Left lung (tissue), 10 donors: Measurements from ENCODE around the gene TMEM94. TPM values are rescaled to one million over a fixed set of nuclear protein-coding genes. Genes with fewer than 3 reads are reported as not detected.

Experiments
- ATAC-seq: fragments of 200-7000 bp; cut with Tn5 transposase; one replicate; pipeline ENCODE4 v1.9.1; 2020; ENCODE audit warnings: moderate library complexity
- DNase-seq, 4 donors: peaks; one replicate each; pipeline ENCODE4 v3.0.0-alpha.2; 2013 to 2020
- H3K27ac ChIP-seq, 2 donors: fragments of 200-600 bp; sonication (generic) in 1 of 2; one replicate each; pipeline versions ENCODE4 v1.5.0 to v1.8.0; 2020 to 2021
- H3K27me3 ChIP-seq, 2 donors: fragments of 200-600 bp; sonication (generic) in 1 of 2; one replicate each; pipeline versions ENCODE4 v1.5.0 to v1.8.0; 2020 to 2021
- H3K36me3 ChIP-seq, 2 donors: fragments of 200-600 bp; sonication (generic) in 1 of 2; one replicate each; pipeline versions ENCODE4 v1.5.0 to v1.8.0; 2020 to 2021
- H3K4me1 ChIP-seq, 2 donors: fragments of 200-600 bp; one replicate each; pipeline ENCODE4 v1.8.0; 2021
- H3K4me3 ChIP-seq, 2 donors: fragments of 200-600 bp; sonication (generic) in 1 of 2; one replicate each; pipeline versions ENCODE4 v1.5.0 to v1.8.0; 2020 to 2021; ENCODE audit warnings: mild to moderate bottlenecking in 1 of 2
- H3K9me3 ChIP-seq, 2 donors: fragments of 200-600 bp; sonication (generic) in 1 of 2; one replicate each; pipeline versions ENCODE4 v1.5.0 to v1.8.0; 2020 to 2021
- CTCF ChIP-seq, 2 donors: fragments of 200-600 bp; sonication (generic) in 1 of 2; IDR thresholded peaks; one replicate each; pipeline versions ENCODE4 v1.5.0 to v1.8.0; 2021; ENCODE audit warnings: antibody characterized with exemption in 2 of 2
- intact Hi-C, 2 donors: fragments of 100-400 bp; cut with DNase I; formaldehyde crosslinking; loops; one replicate each; pipeline versions ENCODE4 v1.11.2 to v1.14.2; 2022
- polyA plus RNA-seq, 6 donors: library from polyadenylated mRNA; unstranded; fragments of 120-200 nt; gene quantifications; one replicate each; pipeline ENCODE4 v1.2.1, GENCODE V29; 2013; ENCODE audit not compliant: insufficient read length in 6 of 6
- total RNA-seq, 2 donors: library from RNA; stranded (reverse); fragmentation: NEBNext Ultra II Directional; extraction: Animal tissue kit (Norgen Biotek cat#: 25700); gene quantifications; one replicate each; pipeline ENCODE4 v1.2.1, GENCODE V29; 2021
- donor health status: DM: no; HTN: yes; CAD: no.
- donor health status: DM: no; HTN: no; CAD: no.

Gene TMEM94
- total and polyA plus RNA-seq, 8 donors: 68.4 to 91.7 (median 77.7) TPM

- Histone ChIP-seq H3K27me3 (no peaks in the 10 kb centered on the region), H3K9me3 (no peaks in the 10 kb centered on the region), H3K4me3 (no peak overlapping the region), H3K36me3 (peaks cover 0 to 9% of the 10 kb centered on the region in 2 donors), H3K27ac (no peak overlapping the region), H3K4me1 (peaks cover 12 to 42% of the 10 kb centered on the region in 2 donors)
- DNase-seq (peak in 1 of 4 donors; percentile 50), ATAC-seq (no peak)
- TF ChIP-seq CTCF (IDR thresholded peaks at IDR 0.05): no peak
- intact Hi-C loops: no loop called here
Measured at GRCh38 chr17:75482098-75482942, 25.9 kb downstream of the TMEM94 start.

DNA sequence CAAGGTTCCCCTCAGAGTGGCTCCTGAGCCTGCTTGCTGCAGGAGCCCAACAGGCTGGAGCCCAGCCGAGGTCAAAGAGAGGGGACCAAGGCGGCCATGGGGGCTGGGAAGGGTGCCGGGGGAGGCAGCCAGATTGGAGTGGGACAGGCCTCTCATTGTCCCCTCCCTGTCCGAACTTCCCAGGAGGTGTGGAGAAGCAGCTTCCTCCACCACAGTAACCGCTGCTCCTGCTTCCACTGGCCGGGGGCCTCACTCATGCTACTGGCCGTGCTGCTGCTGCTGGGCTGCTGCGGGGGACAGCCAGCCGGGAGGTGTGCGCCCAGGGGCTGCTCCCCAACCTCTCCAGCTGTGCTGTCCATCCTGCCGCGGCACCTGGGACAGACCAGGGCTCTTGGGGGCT lies 29.3 kb downstream of the TMEM94 start:
- H3K4me1 ChIP-seq: peaks cover 10 to 58% of the 10 kb centered on the region in 2 donors
- TF ChIP-seq CTCF (IDR thresholded peaks at IDR 0.05): no peak
- H3K27ac ChIP-seq: peak overlapping the region in 1 of 2 donors; percentile 4
- ATAC-seq: no peak
- H3K4me3 ChIP-seq: no peak overlapping the region
- intact Hi-C loops: no loop called here
- peaks cover 0 to 23% of the 10 kb centered on the region in 2 donors for H3K36me3 ChIP-seq
- peak in 1 of 4 donors; percentile 71 for DNase-seq
- no peaks in the 10 kb centered on the region for H3K27me3 ChIP-seq
- H3K9me3 ChIP-seq: no peaks in the 10 kb centered on the region

DNA sequence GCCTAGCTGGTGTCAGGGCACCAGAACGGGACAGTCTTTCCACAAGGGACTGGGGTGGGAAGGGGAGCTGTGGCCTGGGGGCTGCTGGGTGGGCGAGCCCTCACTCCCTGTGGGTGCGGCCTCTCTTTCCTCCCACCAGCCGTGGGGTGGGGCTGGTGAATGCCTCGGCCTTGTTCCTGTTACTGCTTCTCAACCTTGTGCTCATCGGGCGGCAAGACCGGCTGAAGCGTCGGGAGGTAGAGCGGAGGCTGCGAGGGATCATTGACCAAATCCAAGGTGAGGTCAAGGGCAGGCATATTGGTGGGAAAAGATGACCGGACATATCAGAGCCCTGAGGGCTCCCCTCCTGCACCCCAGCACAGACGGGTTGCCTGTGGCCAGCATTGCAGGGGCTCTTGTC lies 29.7 kb downstream of the TMEM94 start:
- Histone ChIP-seq H3K4me1 (peaks cover 10 to 58% of the 10 kb centered on the region in 2 donors), H3K36me3 (peaks cover 0 to 28% of the 10 kb centered on the region in 2 donors), H3K27me3 (no peaks in the 10 kb centered on the region), H3K27ac (peak overlapping the region in 1 of 2 donors; percentile 4), H3K4me3 (no peak overlapping the region), H3K9me3 (no peaks in the 10 kb centered on the region)
- peak in 1 of 4 donors; percentile 53 for DNase-seq
- intact Hi-C loops: no loop called here
- ATAC-seq: no peak
- no peak for TF ChIP-seq CTCF (IDR thresholded peaks at IDR 0.05)

DNA sequence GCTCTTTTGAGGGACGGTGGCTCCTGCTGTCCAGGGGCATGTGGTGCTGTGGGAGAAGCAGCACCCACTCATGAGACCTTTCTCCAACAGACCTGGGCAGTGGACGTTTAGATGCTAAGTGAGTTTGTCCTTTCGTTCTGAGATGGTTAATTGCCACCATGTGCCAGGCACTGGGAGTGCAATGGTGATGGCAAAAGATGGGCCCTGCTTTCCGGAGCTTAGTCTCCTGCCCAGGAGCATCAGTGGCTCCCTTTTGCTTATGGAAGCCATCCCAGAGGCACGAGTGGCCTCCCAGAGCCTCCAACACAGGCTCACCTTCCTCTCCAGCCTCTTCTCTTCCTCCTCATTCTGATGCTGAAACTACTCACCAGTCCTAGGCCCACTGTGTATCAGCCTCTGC lies 30.5 kb downstream of the TMEM94 start:
- TF ChIP-seq CTCF (IDR thresholded peaks at IDR 0.05): no peak
- peaks cover 5 to 55% of the 10 kb centered on the region in 2 donors for H3K4me1 ChIP-seq
- H3K36me3 ChIP-seq: peaks cover 0 to 36% of the 10 kb centered on the region in 2 donors
- ATAC-seq (no peak), DNase-seq (no peak)
- no peak overlapping the region for H3K4me3 ChIP-seq
- H3K9me3 ChIP-seq: no peaks in the 10 kb centered on the region
- H3K27ac ChIP-seq: peak overlapping the region; percentile 33 to 72
- no peaks in the 10 kb centered on the region for H3K27me3 ChIP-seq
- intact Hi-C loops: no loop called here

DNA sequence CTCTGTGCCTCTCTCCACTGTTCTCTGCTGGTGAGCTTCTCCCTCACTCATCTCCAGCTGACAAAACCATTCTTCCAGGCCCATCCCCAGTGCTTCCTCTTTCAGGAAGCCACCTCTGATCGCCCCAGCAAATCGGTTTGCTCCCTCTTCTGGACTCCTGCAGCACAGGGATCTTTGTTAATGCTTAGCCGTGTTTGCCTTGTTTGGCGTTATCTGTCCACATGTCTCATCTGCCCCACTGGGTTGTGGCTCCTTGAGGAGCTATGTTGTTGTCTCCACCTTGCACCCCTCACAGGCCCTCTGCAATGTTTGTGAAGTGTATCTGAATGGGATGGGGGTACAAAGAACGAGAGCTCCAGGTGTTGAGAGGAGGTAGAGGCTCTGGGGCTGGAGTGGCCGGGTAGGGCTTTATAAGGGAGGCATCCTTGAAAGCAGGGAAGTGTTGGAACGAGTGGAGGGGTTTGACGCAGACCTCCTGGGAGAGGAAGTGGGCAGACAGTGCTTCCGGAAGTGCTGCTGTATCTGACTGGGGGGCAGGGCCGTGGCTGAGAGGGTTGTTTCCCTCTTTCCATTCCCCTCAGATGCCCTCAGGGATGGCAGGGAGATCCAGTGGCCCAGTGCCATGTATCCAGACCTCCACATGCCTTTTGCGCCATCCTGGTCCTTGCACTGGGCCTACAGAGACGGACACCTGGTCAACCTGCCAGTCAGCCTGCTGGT lies 31.1 kb downstream of the TMEM94 start:
- peak; percentile 21 for ATAC-seq
- no peak for TF ChIP-seq CTCF (IDR thresholded peaks at IDR 0.05)
- H3K4me3 ChIP-seq: no peak overlapping the region
- intact Hi-C loops: no loop called here
- H3K27ac ChIP-seq: peak overlapping the region; percentile 33 to 72
- peaks cover 5 to 49% of the 10 kb centered on the region in 2 donors for H3K4me1 ChIP-seq
- peak in 1 of 4 donors; percentile 78 for DNase-seq
- no peaks in the 10 kb centered on the region for H3K9me3 ChIP-seq
- peaks cover 0 to 41% of the 10 kb centered on the region in 2 donors for H3K36me3 ChIP-seq
- no peaks in the 10 kb centered on the region for H3K27me3 ChIP-seq
